ENCODE results near the gene TTC21B. TPM values are rescaled to one million over a fixed set of nuclear protein-coding genes. Genes with fewer than 3 reads are reported as not detected.

The TTC21B gene
- total and polyA plus RNA-seq, 9 of the 15 experiments (the other 6 are each of a cell fraction or from before 2014, with no cell fraction given): 5.2 to 34.9 (median 18.5) TPM

DNA sequence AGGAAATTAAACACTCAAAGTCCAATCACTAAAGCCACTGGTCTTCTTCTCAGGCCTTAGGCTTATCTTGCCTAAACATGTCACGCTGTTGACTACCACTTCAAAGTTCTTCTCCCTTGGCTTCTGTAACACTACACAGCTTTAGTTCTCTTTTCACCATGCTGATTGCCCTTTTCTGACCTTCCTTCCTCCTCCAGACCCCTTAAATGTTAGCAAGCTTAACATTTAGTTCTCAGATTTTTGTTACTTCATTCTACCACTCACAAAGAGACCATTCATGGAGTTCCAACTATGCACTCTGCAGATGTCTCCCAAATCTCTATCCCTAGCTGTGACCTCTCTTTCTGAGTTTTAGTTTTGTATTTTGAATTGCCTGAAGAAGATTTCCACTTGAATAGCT is 64.4 kb downstream of the TTC21B start (continued):
- TF ChIP-seq, protein P1, sequence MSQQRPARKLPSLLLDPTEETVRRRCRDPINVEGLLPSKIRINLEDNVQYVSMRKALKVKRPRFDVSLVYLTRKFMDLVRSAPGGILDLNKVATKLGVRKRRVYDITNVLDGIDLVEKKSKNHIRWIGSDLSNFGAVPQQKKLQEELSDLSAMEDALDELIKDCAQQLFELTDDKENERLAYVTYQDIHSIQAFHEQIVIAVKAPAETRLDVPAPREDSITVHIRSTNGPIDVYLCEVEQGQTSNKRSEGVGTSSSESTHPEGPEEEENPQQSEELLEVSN (IDR thresholded peaks at IDR 0.05; ENCODE audit: borderline replicate concordance in 1 of 2, extremely low read depth in 1 of 2, insufficient read depth in 1 of 2, insufficient read length in 1 of 2, low read depth in 1 of 2, low read length in 1 of 2, poor library complexity in 1 of 2, severe bottlenecking in 1 of 2): no peak
- TF ChIP-seq GABPB1 (CRISPR knock-in tag; IDR thresholded peaks at IDR 0.05): no peak
- TF ChIP-seq, protein P2, sequence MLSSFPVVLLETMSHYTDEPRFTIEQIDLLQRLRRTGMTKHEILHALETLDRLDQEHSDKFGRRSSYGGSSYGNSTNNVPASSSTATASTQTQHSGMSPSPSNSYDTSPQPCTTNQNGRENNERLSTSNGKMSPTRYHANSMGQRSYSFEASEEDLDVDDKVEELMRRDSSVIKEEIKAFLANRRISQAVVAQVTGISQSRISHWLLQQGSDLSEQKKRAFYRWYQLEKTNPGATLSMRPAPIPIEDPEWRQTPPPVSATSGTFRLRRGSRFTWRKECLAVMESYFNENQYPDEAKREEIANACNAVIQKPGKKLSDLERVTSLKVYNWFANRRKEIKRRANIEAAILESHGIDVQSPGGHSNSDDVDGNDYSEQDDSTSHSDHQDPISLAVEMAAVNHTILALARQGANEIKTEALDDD (IDR thresholded peaks at IDR 0.05): 0 out of 2 replicates have a peak, but pooled peaks have one; percentile 12
- no peak for TF ChIP-seq CREB1 (IDR thresholded peaks at IDR 0.05)
- TF ChIP-seq CREB1 (CRISPR knock-in tag; IDR thresholded peaks at IDR 0.05): no peak
- TF ChIP-seq TCF7 (IDR thresholded peaks at IDR 0.05; ENCODE audit: borderline replicate concordance): peak; percentile 64; the same call in 1 of the 2 replicates
- TF ChIP-seq TARDBP (IDR thresholded peaks at IDR 0.05): no peak
- TF ChIP-seq RAD21 (CRISPR knock-in tag; conservative IDR thresholded peaks at IDR 0.05 in 1 of 2, IDR thresholded peaks at IDR 0.05 in 1 of 2): no peak
- no peak for TF ChIP-seq CBX1 (IDR thresholded peaks at IDR 0.05; ENCODE audit: low read depth)
- no peak for TF ChIP-seq ZNF121 (CRISPR knock-in tag; conservative IDR thresholded peaks at IDR 0.05)
- no peak for TF ChIP-seq ZKSCAN1 (IDR thresholded peaks at IDR 0.05; ENCODE audit: low read depth, low read length)
- TF ChIP-seq, protein P3, sequence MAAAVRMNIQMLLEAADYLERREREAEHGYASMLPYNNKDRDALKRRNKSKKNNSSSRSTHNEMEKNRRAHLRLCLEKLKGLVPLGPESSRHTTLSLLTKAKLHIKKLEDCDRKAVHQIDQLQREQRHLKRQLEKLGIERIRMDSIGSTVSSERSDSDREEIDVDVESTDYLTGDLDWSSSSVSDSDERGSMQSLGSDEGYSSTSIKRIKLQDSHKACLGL (CRISPR knock-in tag; IDR thresholded peaks at IDR 0.05; ENCODE audit: borderline replicate concordance, poor library complexity, severe bottlenecking): no peak
- TF ChIP-seq, protein P4, sequence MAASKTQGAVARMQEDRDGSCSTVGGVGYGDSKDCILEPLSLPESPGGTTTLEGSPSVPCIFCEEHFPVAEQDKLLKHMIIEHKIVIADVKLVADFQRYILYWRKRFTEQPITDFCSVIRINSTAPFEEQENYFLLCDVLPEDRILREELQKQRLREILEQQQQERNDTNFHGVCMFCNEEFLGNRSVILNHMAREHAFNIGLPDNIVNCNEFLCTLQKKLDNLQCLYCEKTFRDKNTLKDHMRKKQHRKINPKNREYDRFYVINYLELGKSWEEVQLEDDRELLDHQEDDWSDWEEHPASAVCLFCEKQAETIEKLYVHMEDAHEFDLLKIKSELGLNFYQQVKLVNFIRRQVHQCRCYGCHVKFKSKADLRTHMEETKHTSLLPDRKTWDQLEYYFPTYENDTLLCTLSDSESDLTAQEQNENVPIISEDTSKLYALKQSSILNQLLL (CRISPR knock-in tag; IDR thresholded peaks at IDR 0.05; ENCODE audit: borderline replicate concordance): no peak
- TF ChIP-seq TAF1 (IDR thresholded peaks at IDR 0.05; ENCODE audit: control insufficient read depth, extremely low read depth, insufficient read depth, low read length, severe bottlenecking): no peak
- peak; percentile 45 to 57; a peak in 3 of 4 replicates for TF ChIP-seq KDM1A (IDR thresholded peaks at IDR 0.05)
- peak; percentile 68 for TF ChIP-seq CBFA2T3 (IDR thresholded peaks at IDR 0.05)
- no peak for TF ChIP-seq SRSF7 (optimal IDR thresholded peaks at IDR 0.05; ENCODE audit: low read depth, low read length)
- no peak for TF ChIP-seq ZKSCAN3 (CRISPR knock-in tag; IDR thresholded peaks at IDR 0.05)
- no peak for TF ChIP-seq MTA1 (IDR thresholded peaks at IDR 0.05; ENCODE audit: borderline replicate concordance)
- TF ChIP-seq, protein P5, sequence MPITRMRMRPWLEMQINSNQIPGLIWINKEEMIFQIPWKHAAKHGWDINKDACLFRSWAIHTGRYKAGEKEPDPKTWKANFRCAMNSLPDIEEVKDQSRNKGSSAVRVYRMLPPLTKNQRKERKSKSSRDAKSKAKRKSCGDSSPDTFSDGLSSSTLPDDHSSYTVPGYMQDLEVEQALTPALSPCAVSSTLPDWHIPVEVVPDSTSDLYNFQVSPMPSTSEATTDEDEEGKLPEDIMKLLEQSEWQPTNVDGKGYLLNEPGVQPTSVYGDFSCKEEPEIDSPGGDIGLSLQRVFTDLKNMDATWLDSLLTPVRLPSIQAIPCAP (CRISPR knock-in tag; IDR thresholded peaks at IDR 0.05; ENCODE audit: borderline replicate concordance): no peak
- TF ChIP-seq, protein P6, sequence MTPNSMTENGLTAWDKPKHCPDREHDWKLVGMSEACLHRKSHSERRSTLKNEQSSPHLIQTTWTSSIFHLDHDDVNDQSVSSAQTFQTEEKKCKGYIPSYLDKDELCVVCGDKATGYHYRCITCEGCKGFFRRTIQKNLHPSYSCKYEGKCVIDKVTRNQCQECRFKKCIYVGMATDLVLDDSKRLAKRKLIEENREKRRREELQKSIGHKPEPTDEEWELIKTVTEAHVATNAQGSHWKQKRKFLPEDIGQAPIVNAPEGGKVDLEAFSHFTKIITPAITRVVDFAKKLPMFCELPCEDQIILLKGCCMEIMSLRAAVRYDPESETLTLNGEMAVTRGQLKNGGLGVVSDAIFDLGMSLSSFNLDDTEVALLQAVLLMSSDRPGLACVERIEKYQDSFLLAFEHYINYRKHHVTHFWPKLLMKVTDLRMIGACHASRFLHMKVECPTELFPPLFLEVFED (CRISPR knock-in tag; conservative IDR thresholded peaks at IDR 0.05): no peak
- no peak for TF ChIP-seq ESRRB (CRISPR knock-in tag; IDR thresholded peaks at IDR 0.05; ENCODE audit: borderline replicate concordance)

Measured in K562 (cell line).